ENCODE results near the gene PDE4D. TPM values are rescaled to one million over a fixed set of nuclear protein-coding genes. Genes with fewer than 3 reads are reported as not detected.

The PDE4D gene
- total RNA-seq, 1 donor from 2014 or later, result 28.2 TPM

DNA sequence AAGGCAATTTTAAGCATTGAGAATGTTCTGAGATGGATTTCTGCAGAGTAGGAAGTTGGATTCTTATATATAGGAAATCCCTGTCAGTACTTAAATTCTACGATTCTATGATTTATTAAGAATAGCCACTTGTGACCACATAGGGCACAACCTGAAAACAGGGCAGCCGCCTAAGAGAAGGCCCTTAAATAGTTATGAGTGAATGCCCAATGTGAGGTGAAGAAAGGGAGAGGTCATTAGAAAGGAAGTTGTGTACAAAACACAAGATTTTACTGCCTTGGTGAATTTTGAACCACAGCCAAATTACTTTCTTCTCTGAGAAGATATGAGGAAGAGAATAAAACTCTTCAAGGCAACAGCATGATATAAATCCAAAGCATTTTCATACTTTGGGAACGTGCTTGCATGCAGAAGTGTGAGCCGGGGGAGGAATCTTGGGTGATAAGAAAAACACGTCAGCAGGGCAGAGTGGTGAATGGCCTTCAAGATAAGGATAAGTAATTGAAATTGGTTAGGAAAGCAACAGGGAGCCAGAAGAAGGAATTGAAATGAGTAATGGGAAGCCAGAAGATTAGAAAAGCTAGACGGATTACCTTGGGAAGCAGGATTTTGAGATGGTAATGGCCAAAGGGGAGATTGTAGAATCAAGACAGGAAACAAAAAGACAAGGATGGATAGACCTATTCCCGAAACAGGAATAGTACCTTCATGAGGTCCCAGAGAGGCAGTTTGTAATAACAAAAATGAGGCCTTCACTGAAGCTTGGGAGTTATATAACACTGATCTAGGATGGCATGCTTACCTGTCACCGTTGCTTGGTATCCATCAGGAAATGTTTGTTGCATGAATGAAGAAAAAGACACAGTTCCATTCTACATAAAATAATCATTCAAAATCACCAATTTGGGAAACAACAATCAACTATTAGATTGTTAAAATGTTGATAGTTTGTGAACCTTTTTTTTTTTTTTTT is 244.3 kb downstream of the PDE4D start:
- ATAC-seq (ENCODE audit: low read depth) (no peak), DNase-seq (no peak)
- TF ChIP-seq, protein P1, sequence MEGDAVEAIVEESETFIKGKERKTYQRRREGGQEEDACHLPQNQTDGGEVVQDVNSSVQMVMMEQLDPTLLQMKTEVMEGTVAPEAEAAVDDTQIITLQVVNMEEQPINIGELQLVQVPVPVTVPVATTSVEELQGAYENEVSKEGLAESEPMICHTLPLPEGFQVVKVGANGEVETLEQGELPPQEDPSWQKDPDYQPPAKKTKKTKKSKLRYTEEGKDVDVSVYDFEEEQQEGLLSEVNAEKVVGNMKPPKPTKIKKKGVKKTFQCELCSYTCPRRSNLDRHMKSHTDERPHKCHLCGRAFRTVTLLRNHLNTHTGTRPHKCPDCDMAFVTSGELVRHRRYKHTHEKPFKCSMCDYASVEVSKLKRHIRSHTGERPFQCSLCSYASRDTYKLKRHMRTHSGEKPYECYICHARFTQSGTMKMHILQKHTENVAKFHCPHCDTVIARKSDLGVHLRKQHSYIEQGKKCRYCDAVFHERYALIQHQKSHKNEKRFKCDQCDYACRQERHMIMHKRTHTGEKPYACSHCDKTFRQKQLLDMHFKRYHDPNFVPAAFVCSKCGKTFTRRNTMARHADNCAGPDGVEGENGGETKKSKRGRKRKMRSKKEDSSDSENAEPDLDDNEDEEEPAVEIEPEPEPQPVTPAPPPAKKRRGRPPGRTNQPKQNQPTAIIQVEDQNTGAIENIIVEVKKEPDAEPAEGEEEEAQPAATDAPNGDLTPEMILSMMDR (IDR thresholded peaks at IDR 0.05), result no peak
- Mint-ChIP-seq H3K27me3 (no peaks in the 10 kb centered on the region), H3K27ac (no peak overlapping the region), H3K36me3 (ENCODE audit: low read depth) (peaks cover 5% of the 10 kb centered on the region), H3K9me3 (no peaks in the 10 kb centered on the region), H3K4me1 (peaks cover 19% of the 10 kb centered on the region), H3K4me3 (no peak overlapping the region)
- CTCF ChIA-PET, result no interaction called here
- POLR2A ChIA-PET, result no interaction called here
- intact Hi-C loops (cut with micrococcal nuclease), result no loop called here

DNA sequence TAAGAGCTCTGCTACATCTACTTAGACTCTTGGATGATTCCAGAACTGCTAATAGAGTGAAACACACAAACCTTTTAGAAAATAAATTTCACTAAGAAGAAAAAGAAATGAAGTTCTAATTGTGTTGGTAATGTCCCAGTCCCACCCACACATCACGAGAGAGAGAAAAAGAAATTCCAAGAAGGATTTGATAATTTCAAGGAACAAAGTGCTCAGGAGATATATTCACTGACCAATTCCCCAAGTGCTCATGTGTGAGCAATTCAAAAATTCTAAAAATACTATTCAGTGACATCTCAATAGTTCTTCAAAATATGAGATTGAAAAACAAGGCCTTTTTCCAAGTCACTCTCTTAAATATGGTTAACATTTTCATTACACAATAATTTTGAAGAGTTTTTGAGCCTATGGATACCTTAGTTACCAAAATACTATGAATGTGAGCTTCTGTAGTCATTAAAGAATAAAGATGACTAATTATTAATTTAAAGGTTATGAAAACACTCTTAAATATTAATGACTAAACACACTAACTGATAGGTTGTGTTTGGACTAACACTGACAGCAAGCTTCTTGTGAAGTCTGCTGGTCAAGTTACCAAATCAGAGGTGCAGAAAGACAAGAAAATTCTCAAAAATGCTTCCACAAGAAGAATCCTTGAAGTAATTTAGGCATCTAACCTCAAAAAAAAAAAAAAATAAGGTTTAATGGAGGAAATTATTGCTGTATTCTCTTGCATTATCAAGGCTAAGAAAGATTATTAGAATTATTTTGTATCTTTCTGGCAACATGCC is 245.3 kb downstream of the PDE4D start:
- no peak for DNase-seq
- H3K27ac Mint-ChIP-seq, result no peak overlapping the region
- H3K4me3 Mint-ChIP-seq, result no peak overlapping the region
- ATAC-seq (ENCODE audit: low read depth), result no peak
- H3K4me1 Mint-ChIP-seq, result peaks cover 17% of the 10 kb centered on the region
- H3K9me3 Mint-ChIP-seq, result no peaks in the 10 kb centered on the region
- intact Hi-C loops (cut with micrococcal nuclease), result no loop called here
- TF ChIP-seq, protein P1 (IDR thresholded peaks at IDR 0.05), result no peak
- no peaks in the 10 kb centered on the region for H3K27me3 Mint-ChIP-seq
- ChIA-PET POLR2A (no interaction called here), CTCF (interaction anchor here (0.6 kb wide), 1 partner anchor 11 kb away, joined by 4 read pairs; no protein-coding TSS in a partner anchor)
- peaks cover 5% of the 10 kb centered on the region for H3K36me3 Mint-ChIP-seq (ENCODE audit: low read depth)

DNA sequence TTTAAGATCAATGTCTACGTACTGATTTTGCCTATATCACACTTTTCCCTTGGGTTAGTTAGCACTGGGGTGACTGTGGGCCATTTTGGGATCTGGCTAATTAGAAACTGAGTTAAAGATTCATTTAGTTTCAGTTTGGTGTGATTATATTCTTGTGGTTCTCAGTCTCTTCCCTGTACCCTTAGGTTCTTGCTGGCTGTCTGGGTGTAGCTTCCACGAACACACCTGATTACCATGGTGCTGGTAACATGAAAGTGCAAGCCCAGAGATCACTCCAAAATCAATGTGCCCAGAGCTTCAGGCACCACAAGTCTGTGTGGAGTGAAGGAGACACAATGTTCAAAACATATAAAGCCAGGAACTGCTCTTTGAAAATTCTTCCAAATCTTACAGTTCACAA is 248.1 kb downstream of the PDE4D start:
- CTCF ChIA-PET, result no interaction called here
- peaks cover 5% of the 10 kb centered on the region for H3K36me3 Mint-ChIP-seq (ENCODE audit: low read depth)
- TF ChIP-seq, protein P1 (IDR thresholded peaks at IDR 0.05), result no peak
- no peak overlapping the region for H3K4me3 Mint-ChIP-seq
- DNase-seq (no peak), ATAC-seq (ENCODE audit: low read depth) (no peak)
- H3K27ac Mint-ChIP-seq, result no peak overlapping the region
- intact Hi-C loops (cut with micrococcal nuclease), result no loop called here
- H3K4me1 Mint-ChIP-seq, result peaks cover 16% of the 10 kb centered on the region
- POLR2A ChIA-PET, result no interaction called here
- no peaks in the 10 kb centered on the region for H3K27me3 Mint-ChIP-seq
- no peaks in the 10 kb centered on the region for H3K9me3 Mint-ChIP-seq

DNA sequence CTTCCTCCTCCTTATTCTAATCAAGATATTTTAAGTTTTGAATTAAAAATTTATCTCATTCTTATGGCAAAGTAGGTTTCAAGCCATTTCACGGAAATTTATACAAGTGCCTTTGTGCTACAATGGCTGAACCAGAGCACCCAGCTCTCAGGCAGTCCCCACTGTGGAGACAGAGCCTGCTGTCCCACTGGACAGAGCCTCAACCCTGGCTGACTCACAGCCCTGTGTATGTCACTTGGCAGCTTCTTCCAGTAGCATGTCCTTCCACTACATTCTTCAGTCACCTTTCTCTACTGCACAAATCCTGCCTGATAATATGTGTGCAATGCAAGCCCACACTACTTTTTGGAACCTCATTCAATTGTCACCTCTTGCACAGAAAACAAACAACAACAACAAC is 253.1 kb downstream of the PDE4D start:
- H3K4me3 Mint-ChIP-seq, result no peak overlapping the region
- TF ChIP-seq, protein P1 (IDR thresholded peaks at IDR 0.05), result no peak
- no peak for DNase-seq
- no peak for ATAC-seq (ENCODE audit: low read depth)
- no peaks in the 10 kb centered on the region for H3K27me3 Mint-ChIP-seq
- POLR2A ChIA-PET, result no interaction called here
- CTCF ChIA-PET, result no interaction called here
- H3K27ac Mint-ChIP-seq, result no peak overlapping the region
- H3K4me1 Mint-ChIP-seq, result peaks cover 4% of the 10 kb centered on the region
- no peaks in the 10 kb centered on the region for H3K9me3 Mint-ChIP-seq
- intact Hi-C loops (cut with micrococcal nuclease), result no loop called here
- peaks cover 1% of the 10 kb centered on the region for H3K36me3 Mint-ChIP-seq (ENCODE audit: low read depth)
